ENCODE data around the gene ARPP21. TPM values are rescaled to one million over a fixed set of nuclear protein-coding genes. Genes with fewer than 3 reads are reported as not detected.

ARPP21 gene
- total and polyA plus RNA-seq, 9 donors: not detected

DNA sequence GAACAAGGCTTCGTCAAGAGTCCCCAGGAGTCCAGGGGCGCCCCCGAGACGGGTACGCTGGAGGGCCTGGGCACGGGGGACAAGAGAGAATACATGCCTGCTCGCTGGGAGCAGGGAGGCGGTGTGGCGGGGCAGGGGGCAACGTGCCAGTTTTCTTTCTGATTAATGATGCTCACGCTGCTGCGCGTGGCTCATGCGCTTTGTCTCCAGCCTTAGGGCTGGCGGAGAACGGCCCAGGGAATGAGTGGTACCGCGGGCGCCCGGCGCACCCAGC is 408 bp upstream of the ARPP21 start:
- WGBS, 3 donors: 10 to 21% (median 15%) methylated on average over 20 to 21 of the region's 21 CpGs
- no peak overlapping the region for H3K4me3 ChIP-seq
- intact Hi-C loops (cut with DNase I): no loop called here
- DNase-seq: no peak
- H3K9me3 ChIP-seq: no peaks in the 10 kb centered on the region
- H3K27ac ChIP-seq: no peak overlapping the region
- H3K27me3 ChIP-seq: no peaks in the 10 kb centered on the region
- no peak for TF ChIP-seq EP300 (IDR thresholded peaks at IDR 0.05)
- TF ChIP-seq, protein P1, sequence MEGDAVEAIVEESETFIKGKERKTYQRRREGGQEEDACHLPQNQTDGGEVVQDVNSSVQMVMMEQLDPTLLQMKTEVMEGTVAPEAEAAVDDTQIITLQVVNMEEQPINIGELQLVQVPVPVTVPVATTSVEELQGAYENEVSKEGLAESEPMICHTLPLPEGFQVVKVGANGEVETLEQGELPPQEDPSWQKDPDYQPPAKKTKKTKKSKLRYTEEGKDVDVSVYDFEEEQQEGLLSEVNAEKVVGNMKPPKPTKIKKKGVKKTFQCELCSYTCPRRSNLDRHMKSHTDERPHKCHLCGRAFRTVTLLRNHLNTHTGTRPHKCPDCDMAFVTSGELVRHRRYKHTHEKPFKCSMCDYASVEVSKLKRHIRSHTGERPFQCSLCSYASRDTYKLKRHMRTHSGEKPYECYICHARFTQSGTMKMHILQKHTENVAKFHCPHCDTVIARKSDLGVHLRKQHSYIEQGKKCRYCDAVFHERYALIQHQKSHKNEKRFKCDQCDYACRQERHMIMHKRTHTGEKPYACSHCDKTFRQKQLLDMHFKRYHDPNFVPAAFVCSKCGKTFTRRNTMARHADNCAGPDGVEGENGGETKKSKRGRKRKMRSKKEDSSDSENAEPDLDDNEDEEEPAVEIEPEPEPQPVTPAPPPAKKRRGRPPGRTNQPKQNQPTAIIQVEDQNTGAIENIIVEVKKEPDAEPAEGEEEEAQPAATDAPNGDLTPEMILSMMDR (IDR thresholded peaks at IDR 0.05): no peak
- no peak for TF ChIP-seq POLR2A (IDR thresholded peaks at IDR 0.05)
- no peaks in the 10 kb centered on the region for H3K36me3 ChIP-seq
- no peaks in the 10 kb centered on the region for H3K4me1 ChIP-seq (ENCODE audit: insufficient read depth)

DNA sequence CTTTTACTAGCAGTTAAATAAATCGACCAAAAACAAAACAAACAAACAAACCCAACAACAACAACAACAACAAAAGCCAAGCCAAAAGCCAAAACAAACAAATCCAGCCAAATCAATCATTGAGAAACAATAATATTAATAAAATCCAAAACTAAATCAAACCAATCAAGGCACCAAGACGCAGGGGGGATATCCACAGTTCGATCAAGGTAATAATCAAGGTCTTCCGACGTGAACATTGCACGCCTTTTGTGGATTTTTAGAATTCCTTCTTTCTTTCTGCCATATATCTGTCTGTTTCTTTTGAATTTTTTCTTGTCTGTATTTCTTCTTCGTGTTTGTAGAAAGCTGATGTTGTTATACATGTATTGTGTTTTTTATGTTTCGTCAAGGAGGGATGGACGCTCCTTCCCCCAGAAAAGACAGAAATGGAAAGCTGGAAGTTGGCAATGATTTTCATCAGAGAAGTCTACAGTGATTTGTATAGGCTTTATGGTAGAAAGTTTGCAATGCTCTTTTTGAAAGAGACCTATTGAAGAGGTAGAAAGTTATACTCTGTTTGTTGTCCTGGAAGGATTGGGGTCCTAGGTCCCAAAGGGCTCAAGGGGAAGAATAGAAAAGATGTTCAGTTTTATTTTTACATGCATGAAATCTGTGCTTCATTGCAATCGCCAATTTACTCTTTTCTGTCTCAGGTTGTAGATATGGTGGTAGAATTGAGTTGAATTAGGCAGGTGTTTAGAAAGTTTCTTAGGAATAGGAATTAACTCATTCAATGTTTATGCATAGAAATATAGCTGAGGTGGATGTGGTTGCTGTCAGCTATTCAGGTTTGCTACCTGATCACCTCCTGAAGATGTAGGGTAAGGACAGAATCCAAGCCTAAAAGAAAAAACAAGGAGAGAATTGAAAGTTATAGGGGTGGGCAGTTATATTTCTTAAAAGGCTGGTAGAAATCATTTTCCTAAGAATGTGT is 1.2 kb downstream of the ARPP21 start:
- DNase-seq: no peak
- WGBS, 3 donors: 66 to 70% (median 69%) methylated on average over 10 of the region's 10 CpGs
- Histone ChIP-seq H3K9me3 (no peaks in the 10 kb centered on the region), H3K27me3 (no peaks in the 10 kb centered on the region), H3K36me3 (no peaks in the 10 kb centered on the region), H3K27ac (no peak overlapping the region), H3K4me1 (ENCODE audit: insufficient read depth) (no peaks in the 10 kb centered on the region), H3K4me3 (no peak overlapping the region)
- intact Hi-C loops (cut with DNase I): no loop called here
- TF ChIP-seq POLR2A (IDR thresholded peaks at IDR 0.05): no peak

DNA sequence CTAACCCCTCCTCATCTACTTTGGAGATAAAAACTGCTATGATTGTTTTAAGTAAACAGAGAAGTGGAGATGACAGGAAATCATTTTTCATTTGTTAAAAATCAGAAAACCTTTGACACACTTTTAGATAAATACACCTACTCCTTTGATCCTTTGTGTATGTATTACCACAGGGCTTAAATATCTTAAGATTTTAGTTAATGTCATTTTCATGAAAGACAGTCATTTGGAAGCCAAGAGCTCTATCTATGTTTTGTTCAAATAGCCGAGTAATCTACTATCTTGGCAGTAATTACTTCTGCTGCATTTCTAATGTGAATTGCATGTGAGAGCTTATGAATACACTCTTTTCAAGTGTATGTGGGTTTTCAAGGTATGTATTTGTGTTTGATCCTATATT is 2.0 kb downstream of the ARPP21 start:
- no peak for DNase-seq
- intact Hi-C loops (cut with DNase I): no loop called here
- WGBS, 3 donors: 11 to 36% (median 24%) methylated on average over 1 of the region's 1 CpG
- Histone ChIP-seq H3K4me3 (no peak overlapping the region), H3K9me3 (no peaks in the 10 kb centered on the region), H3K36me3 (no peaks in the 10 kb centered on the region), H3K27ac (no peak overlapping the region), H3K27me3 (no peaks in the 10 kb centered on the region), H3K4me1 (ENCODE audit: insufficient read depth) (no peaks in the 10 kb centered on the region)
- TF ChIP-seq POLR2A (IDR thresholded peaks at IDR 0.05): no peak

DNA sequence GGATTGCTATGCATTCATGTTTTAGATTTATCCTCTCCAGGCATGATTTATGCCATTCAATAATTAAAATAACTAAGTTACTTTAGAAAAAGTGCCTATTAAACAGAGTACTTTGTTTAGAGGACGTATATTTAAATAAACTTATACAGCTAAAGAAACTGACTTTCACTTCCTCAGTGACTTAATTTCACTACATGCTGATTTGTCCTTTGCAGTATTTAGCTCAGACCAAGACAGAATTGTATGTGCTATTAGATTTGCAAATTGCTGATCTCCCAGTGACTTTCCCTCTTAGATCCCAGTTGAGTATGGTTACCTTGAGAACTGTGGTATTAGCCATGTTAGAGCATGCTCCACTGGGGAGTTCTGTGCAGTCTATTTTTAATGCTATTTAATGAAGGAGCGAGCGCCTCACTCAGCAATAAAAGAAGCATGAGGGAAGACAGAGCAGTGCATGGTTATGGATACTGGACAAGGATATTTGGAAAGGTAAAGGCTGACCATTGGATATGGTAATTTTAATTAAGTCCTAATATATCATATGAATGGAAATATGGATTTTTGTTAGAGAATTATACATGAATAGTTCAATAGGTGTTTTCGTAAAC is 2.7 kb downstream of the ARPP21 start:
- intact Hi-C loops (cut with DNase I): no loop called here
- Histone ChIP-seq H3K4me3 (no peak overlapping the region), H3K27ac (no peak overlapping the region), H3K27me3 (no peaks in the 10 kb centered on the region), H3K4me1 (ENCODE audit: insufficient read depth) (no peaks in the 10 kb centered on the region), H3K36me3 (no peaks in the 10 kb centered on the region), H3K9me3 (no peaks in the 10 kb centered on the region)
- no peak for TF ChIP-seq POLR2A (IDR thresholded peaks at IDR 0.05)
- TF ChIP-seq, protein P1 (IDR thresholded peaks at IDR 0.05): no peak
- TF ChIP-seq EP300 (IDR thresholded peaks at IDR 0.05): no peak
- no peak for DNase-seq
- WGBS, 3 donors: 89 to 90% (median 90%) methylated on average over 4 of the region's 4 CpGs

DNA sequence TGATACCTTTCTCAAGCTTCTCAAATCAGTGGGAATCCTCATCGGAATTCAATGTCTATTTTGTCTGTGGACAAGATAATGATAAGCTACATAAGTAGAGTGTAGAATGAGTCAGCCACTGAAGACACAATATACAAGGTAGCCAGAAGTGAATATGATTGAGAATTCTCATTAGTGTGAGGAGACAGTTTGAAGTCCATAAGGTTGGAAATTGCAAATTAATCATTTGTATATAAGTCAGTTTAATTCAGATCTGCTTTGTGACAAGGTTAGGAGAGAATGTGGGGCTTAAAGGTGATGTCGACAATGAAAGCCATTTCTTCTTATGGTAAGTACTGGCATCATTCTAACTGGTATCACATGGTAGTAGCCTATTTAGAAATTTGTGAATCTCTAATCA is 4.2 kb downstream of the ARPP21 start:
- no peaks in the 10 kb centered on the region for H3K27me3 ChIP-seq
- DNase-seq: no peak
- whole genome bisulfite sequencing, 3 donors: 49 to 66% (median 51%) methylated on average over 2 of the region's 2 CpGs
- intact Hi-C loops (cut with DNase I): no loop called here
- no peaks in the 10 kb centered on the region for H3K9me3 ChIP-seq
- no peak overlapping the region for H3K27ac ChIP-seq
- no peak overlapping the region for H3K4me3 ChIP-seq
- TF ChIP-seq POLR2A (IDR thresholded peaks at IDR 0.05) (no peak), EP300 (IDR thresholded peaks at IDR 0.05) (no peak)
- TF ChIP-seq, protein P1 (IDR thresholded peaks at IDR 0.05): no peak
- H3K36me3 ChIP-seq: no peaks in the 10 kb centered on the region
- H3K4me1 ChIP-seq (ENCODE audit: insufficient read depth): no peaks in the 10 kb centered on the region
